CD4-positive, alpha-beta T cell (primary cell): ENCODE data around the gene ZNF688. TPM values are rescaled to one million over a fixed set of nuclear protein-coding genes. Genes with fewer than 3 reads are reported as not detected.

Source experiments
- ATAC-seq: fragments of 200-7000 bp; cut with Tn5 transposase; one replicate; pipeline ENCODE4 v1.10.0; 2022; ENCODE audit warnings: mild to moderate bottlenecking; ENCODE audit not compliant: poor library complexity
- CTCF ChIA-PET: fragments of 350-600 bp; sonication (Branson Sonifier 250); formaldehyde crosslinking; loops from one replicate; lab custom pipeline; 2021; ENCODE audit warnings: antibody characterized with exemption, inconsistent platforms; lab: Charles Lee
- POLR2A ChIA-PET: fragments of 350-600 bp; sonication (Branson Sonifier 250); formaldehyde crosslinking; loops from one replicate; lab custom pipeline; 2021; ENCODE audit warnings: antibody characterized with exemption, inconsistent platforms; lab: Charles Lee
- DNase-seq, 14 experiments: peaks; one replicate each; pipeline ENCODE4 v3.0.0-alpha.2; 2013 to 2020; ENCODE audit warnings: mixed read lengths in 2 of 14
- H3K27ac ChIP-seq, 2 donors: one replicate each; pipeline versions ENCODE4 v1.5.1 to v1.7.0; 2013; ENCODE audit warnings: low read length in 2 of 2, low read depth in 1 of 2, mild to moderate bottlenecking in 1 of 2
- H3K27me3 ChIP-seq, 2 experiments: 1 replicate in 1 of 2; 2 replicates in 1 of 2; pipeline versions ENCODE4 v1.6.1 to v1.7.0; 2013; ENCODE audit warnings: low read length in 2 of 2, control low read depth in 1 of 2, mild to moderate bottlenecking in 1 of 2, moderate library complexity in 1 of 2; ENCODE audit not compliant: insufficient read depth in 2 of 2, control insufficient read depth in 1 of 2
- H3K36me3 ChIP-seq: one replicate; pipeline ENCODE4 v1.6.1; 2013; ENCODE audit warnings: low read length, control low read depth; ENCODE audit not compliant: insufficient read depth
- H3K4me1 ChIP-seq: one replicate; pipeline ENCODE4 v1.6.1; 2013; ENCODE audit warnings: low read length, control low read depth; ENCODE audit not compliant: insufficient read depth
- H3K4me3 ChIP-seq: one replicate; pipeline ENCODE4 v1.5.1; 2013; ENCODE audit warnings: mild to moderate bottlenecking, low read length, moderate library complexity
- H3K9me3 ChIP-seq, 2 experiments: 1 replicate in 1 of 2; 2 replicates in 1 of 2; pipeline versions ENCODE4 v1.6.1 to v1.7.0; 2013; ENCODE audit warnings: low read length in 2 of 2, mild to moderate bottlenecking in 2 of 2, control low read depth in 1 of 2, moderate library complexity in 1 of 2; ENCODE audit not compliant: control insufficient read depth in 1 of 2, insufficient read depth in 1 of 2
- H3K27ac Mint-ChIP-seq: one replicate; pipeline ENCODE4 v1.8.0; 2020; ENCODE audit warnings: mixed read lengths
- H3K27me3 Mint-ChIP-seq: one replicate; pipeline ENCODE4 v1.8.0; 2021; ENCODE audit warnings: mixed read lengths
- H3K36me3 Mint-ChIP-seq: one replicate; pipeline ENCODE4 v1.8.0; 2021; ENCODE audit warnings: low read depth, mixed read lengths
- H3K4me1 Mint-ChIP-seq: one replicate; pipeline ENCODE4 v1.8.0; 2021; ENCODE audit warnings: low read depth, mixed read lengths
- H3K4me3 Mint-ChIP-seq: one replicate; pipeline ENCODE4 v1.8.0; 2020; ENCODE audit warnings: mild to moderate bottlenecking, mixed read lengths
- H3K9me3 Mint-ChIP-seq: one replicate; pipeline ENCODE4 v1.8.0; 2020; ENCODE audit warnings: mixed read lengths
- CTCF ChIP-seq: fragments of 200-600 bp; IDR thresholded peaks from one replicate; pipeline ENCODE4 v1.8.0; 2022; ENCODE audit warnings: antibody characterized with exemption, mild to moderate bottlenecking
- intact Hi-C, 2 experiments: fragments of 100-400 bp; cut with DNase I in 1 of 2; cut with micrococcal nuclease in 1 of 2; formaldehyde crosslinking; loops; one replicate each; pipeline versions ENCODE4 v1.15.1 to v1.9.0; 2023 to 2025; cut with DNase I, micrococcal nuclease
- total RNA-seq, 174 experiments: library from RNA in 2 of 174; stranded (reverse) in 2 of 174; gene quantifications; one replicate each; pipeline ENCODE4 v1.2.3 and lab custom pipeline; 2021 to 2026

Gene ZNF688
- total RNA-seq, 2 experiments from 2014 or later, result 8.8 to 9.6 TPM

- Histone ChIP-seq H3K27me3 (no peaks in the 10 kb centered on the region), H3K4me3 (no peak overlapping the region), H3K36me3 (peaks cover 29% of the 10 kb centered on the region), H3K27ac (no peak overlapping the region), H3K4me1 (peaks cover 7% of the 10 kb centered on the region), H3K9me3 (no peaks in the 10 kb centered on the region)
- Mint-ChIP-seq H3K4me1 (peaks cover 5% of the 10 kb centered on the region), H3K4me3 (no peak overlapping the region), H3K27me3 (no peaks in the 10 kb centered on the region), H3K36me3 (peaks cover 47% of the 10 kb centered on the region), H3K9me3 (no peaks in the 10 kb centered on the region), H3K27ac (no peak overlapping the region)
- intact Hi-C loops, result no loop called here
- ChIA-PET CTCF (interaction anchor here (0.5 to 2.8 kb wide), 3 partner anchors 13 to 171 kb away, joined by 3 to 11 read pairs (median 3); partner anchors contain the start of gene DCTPP1), POLR2A (interaction anchor here (0.9 to 1.4 kb wide), 2 partner anchors 16 to 44 kb away, joined by 3 read pairs; partner anchors contain the start of genes ZNF764 and ZNF785)
- TF ChIP-seq CTCF, result no peak
- DNase-seq (no peak), ATAC-seq (no peak)
Observed at GRCh38 chr16:30601966-30602365, 30.5 kb upstream of the ZNF688 start.

- intact Hi-C loops, result no loop called here
- Histone ChIP-seq H3K4me3 (no peak overlapping the region), H3K27me3 (no peaks in the 10 kb centered on the region), H3K27ac (no peak overlapping the region), H3K4me1 (peaks cover 7% of the 10 kb centered on the region), H3K36me3 (peaks cover 27% of the 10 kb centered on the region), H3K9me3 (no peaks in the 10 kb centered on the region)
- Mint-ChIP-seq H3K4me3 (no peak overlapping the region), H3K4me1 (peaks cover 5% of the 10 kb centered on the region), H3K9me3 (no peaks in the 10 kb centered on the region), H3K27me3 (no peaks in the 10 kb centered on the region), H3K27ac (no peak overlapping the region), H3K36me3 (peaks cover 38% of the 10 kb centered on the region)
- DNase-seq (no peak), ATAC-seq (no peak)
- TF ChIP-seq CTCF, result no peak
- ChIA-PET POLR2A (interaction anchor here (0.6 kb wide), 1 partner anchor 197 kb away, joined by 3 read pairs; no protein-coding TSS in a partner anchor), CTCF (interaction anchor here (2.8 to 4.0 kb wide), 2 partner anchors 28 to 170 kb away, joined by 11 to 15 read pairs; partner anchors contain the start of gene DCTPP1)
Observed at GRCh38 chr16:30600929-30601328, 29.4 kb upstream of the ZNF688 start.

GRCh38 chr16:30600215-30600614 lies 28.7 kb upstream of the ZNF688 start:
- Histone ChIP-seq H3K36me3 (peaks cover 22% of the 10 kb centered on the region), H3K27me3 (no peaks in the 10 kb centered on the region), H3K4me1 (peaks cover 7% of the 10 kb centered on the region), H3K27ac (no peak overlapping the region), H3K4me3 (no peak overlapping the region), H3K9me3 (no peaks in the 10 kb centered on the region)
- TF ChIP-seq CTCF, result no peak
- intact Hi-C loops, result no loop called here
- H3K27ac Mint-ChIP-seq, result no peak overlapping the region
- ChIA-PET CTCF (interaction anchor here (2.8 to 4.0 kb wide), 2 partner anchors 29 to 170 kb away, joined by 11 to 15 read pairs; partner anchors contain the start of gene DCTPP1), POLR2A (interaction anchor here (0.6 kb wide), 1 partner anchor 197 kb away, joined by 3 read pairs; no protein-coding TSS in a partner anchor)
- H3K4me1 Mint-ChIP-seq, result peaks cover 5% of the 10 kb centered on the region
- DNase-seq (no peak), ATAC-seq (no peak)
- H3K27me3 Mint-ChIP-seq, result no peaks in the 10 kb centered on the region
- no peak overlapping the region for H3K4me3 Mint-ChIP-seq
- H3K36me3 Mint-ChIP-seq, result peaks cover 31% of the 10 kb centered on the region
- no peaks in the 10 kb centered on the region for H3K9me3 Mint-ChIP-seq
